Stimulated activated CD8-positive, alpha-beta memory T cell treated with anti-CD3 and anti-CD28 coated beads, Interleukin-7, amount 100 ng/mL, for 4 hours (primary cell): ENCODE measurements around the gene GLS2.
"Not testable (repeated sequence)": the region's sequence is repeated elsewhere in the genome, so short reads cannot be mapped to it uniquely, and the experiment has no call there.

Experiments
- DNase-seq, 2 donors: peaks; one replicate each; pipeline ENCODE4 v3.0.0-alpha.2; 2020; ENCODE audit warnings: low read depth in 2 of 2

The GLS2 gene

GRCh38 chr12:56488041-56488955 lies at the start of gene GLS2:
Gene GLS2, minus strand, starts transcription at chr12:56488161. Its CDS starts 43 bp downstream, at chr12:56488118.
- peak; percentile 63 to 69 for DNase-seq

DNA sequence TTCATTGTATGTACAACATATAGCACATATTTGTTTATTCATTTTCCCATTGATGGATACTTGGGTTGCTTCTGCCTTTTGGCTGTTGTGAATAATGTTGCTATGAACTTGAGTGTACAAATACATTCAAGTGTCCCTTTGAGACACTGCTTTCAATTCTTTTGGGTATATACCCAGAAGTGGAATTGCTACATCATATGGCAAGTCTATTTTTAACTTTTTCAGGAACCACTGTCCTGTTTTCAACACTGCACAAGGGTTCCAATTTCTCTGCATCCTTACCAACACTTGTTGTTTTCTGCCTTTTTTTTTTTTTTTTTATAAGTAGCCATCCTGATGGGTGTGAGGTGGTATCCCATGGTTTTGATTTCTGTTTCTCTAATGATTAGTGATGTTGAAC lies 49.6 kb upstream of the GLS2 start:
- DNase-seq: no peak

DNA sequence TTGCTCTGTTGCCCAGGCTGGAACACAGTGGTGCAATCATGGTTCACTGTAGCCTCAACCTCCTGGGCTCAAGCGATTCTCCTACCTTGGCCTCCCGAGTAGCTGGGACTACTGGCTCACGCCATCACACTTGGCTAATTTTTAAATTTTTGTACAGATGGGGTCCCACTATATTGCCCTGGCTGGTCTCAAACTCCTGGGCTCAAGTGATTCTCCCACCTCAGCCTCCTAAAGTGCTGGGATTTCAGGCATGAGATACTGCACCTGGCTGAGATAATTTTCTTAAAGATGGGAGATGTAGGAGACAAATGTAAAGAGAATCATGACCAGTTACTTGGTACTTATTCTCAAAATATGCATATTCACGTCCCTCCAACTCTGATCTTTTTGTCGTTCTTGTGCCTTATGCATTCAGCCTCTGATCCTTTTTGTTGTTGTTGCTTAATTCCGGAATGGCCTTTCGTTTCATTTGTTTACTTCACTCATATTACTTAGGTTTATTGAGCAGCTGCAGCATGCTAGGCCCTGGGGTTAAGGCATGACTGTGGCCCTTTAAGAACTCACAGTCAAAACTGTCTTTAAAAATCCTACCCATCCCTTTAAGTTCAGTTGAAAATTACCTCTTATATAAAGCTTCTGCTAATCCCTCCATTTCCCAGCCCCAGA lies 42.6 kb upstream of the GLS2 start:
- no peak for DNase-seq

DNA sequence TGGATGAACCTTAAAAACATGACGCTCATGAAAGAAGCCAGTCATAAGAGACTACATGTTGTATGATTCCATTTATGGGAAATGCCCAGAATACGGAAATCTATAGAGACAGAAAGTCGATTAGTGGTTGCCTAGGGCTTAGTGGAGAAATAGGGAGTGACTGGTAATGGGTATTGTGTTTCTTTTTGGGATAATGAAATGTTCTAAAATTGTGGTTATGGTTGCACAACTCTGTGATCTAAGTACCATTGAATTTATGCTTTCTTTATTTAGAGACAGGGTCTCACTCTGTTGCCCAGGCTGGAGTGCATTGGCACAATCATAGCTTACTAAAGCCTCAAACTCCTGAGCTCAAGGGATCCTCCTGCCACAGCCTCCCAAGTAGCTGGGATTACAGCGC lies 41.7 kb upstream of the GLS2 start:
- DNase-seq: no peak

DNA sequence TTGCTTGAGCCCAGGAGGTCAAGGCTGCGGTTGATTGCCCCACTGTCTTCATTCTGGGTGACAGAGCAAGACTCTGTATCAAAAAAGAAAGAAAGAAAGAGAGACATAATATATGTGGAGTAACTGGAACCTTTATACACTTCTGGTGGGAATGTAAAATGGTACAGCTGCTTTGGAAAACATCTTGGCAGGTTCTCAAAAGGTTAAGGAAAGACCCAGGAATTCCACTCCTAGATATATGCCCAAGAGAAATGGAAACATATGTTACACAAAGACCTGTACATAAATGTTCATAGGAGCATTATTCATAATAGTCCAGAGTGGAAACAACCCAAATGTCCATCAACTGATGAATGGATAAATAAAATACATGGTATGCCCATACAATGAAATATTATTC lies 40.9 kb upstream of the GLS2 start:
- DNase-seq: no peak

DNA sequence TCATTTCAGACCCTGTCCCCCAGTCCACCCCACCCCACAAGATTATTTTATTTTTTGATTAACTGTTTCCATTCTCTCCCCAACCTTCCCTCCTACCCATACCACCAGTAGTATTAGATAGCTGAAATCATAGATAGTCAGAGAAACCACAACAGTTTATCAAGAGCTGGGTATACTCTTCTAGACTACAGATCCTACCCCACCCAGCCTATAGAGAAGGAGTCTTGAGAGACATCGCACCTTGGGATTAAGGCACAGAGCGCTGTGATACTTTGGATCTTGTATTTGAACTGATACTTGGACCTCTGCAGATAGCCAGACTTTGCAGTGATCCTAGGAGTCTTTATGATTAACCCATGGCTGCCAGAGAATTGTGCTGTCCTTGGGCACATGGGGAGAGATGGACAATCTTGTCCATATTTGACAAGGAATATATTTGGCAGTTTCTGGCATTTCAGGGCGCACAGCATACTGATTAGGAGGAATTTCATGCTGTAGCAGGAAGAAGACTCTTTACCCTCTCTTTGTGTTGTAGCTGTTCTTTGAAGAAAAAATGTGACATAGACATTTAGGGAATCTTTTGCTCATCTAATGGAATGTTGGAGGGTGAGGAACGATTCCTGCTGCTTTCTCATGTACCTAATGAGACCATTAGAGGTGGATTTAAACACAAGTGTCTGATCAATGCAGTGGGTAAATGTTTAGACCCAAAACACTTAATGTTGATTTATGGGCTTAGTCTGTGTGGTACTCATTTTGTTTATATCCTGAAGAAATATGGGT lies 34.6 kb upstream of the GLS2 start:
- no peak for DNase-seq

- DNase-seq: peak; percentile 14 to 33
These were observed 33.8 kb upstream of the GLS2 start, which contains the start of gene RBMS2 for GRCh38 chr12:56521590-56522371. Gene RBMS2, plus strand, starts transcription at chr12:56521820. Its CDS starts 204 bp downstream, at chr12:56522024.

- DNase-seq: no peak
These were observed 33.2 kb upstream of the GLS2 start for GRCh38 chr12:56521209-56521589.

- no peak for DNase-seq
These were observed 32.5 kb upstream of the GLS2 start for GRCh38 chr12:56520506-56520905.

DNA sequence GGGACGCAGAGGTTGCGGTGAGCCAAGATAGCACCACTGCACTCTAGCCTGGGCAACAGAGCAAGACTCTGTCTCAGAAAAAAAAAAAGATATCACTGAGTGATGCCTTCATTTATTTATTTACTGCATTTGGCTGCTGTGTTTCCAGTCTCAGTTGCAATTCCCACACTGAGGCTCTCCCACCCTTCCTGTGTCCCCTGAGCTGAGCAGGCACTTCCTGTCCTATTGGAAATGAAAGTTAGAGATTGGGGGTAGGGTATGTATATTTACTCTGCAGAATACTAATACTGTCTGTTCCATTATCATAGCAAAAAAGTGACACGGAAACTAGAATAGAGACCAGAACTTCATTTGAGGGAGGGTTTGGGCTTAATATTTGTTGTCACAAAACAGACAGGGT lies 32.1 kb upstream of the GLS2 start:
- DNase-seq: no peak

- DNase-seq: no peak
These were observed 30.6 kb upstream of the GLS2 start for GRCh38 chr12:56518570-56518969.

GRCh38 chr12:56517854-56518253 lies 29.9 kb upstream of the GLS2 start:
- DNase-seq: no peak

DNA sequence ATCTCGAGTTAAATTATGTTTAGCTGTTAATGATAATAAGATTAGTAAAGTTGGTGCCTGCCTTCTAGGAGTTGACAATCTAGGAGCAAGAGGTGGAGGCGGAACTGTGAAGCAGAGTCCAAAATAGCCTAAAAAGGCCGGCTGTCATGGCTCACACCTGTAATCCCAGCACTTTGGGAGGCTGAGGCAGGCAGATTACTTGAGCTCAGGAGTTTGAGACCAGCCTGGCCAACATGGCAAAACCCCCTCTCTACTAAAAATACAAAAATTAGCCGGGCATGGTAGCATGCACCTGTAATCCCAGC lies 26.0 kb upstream of the GLS2 start:
- DNase-seq: not testable (repeated sequence)

DNA sequence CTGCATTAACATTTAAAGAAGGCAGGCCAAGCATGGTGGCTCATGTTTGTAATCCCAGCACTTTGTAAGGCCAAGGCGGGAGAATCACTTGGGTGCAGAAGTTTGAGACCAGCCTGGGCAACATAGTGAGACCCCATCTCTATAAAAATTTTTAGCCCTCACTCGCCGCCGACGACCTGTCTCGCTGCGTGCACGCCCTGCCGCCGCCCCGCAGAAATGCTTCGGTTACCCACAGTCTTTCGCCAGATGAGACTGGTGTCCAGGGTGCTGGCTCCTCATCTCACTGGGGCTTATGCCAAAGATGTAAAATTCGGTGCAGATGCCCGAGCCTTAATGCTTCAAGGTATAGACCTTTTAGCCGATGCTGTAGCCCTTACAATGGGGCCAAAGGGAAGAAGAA lies 22.8 kb upstream of the GLS2 start:
- no peak for DNase-seq

DNA sequence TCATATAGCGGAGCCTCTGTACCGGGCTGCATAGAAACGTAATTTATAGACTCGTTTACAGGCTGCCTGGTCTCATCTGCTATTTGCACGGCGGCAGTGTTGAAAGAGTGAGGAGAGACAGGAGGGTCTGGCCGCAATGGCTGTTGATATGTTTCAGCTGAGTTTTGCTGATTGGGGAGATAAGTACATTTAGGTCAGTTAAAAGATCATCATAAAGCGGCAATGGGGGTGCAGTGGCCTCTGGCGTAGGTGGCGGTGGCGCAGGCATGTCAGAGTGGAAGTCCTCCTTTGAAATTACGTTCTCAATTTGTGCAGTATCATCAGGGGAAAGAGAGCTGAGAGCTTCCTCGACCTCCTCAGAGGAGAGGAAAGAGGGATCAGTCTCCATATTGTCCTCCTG lies 11.9 kb upstream of the GLS2 start:
- DNase-seq: not testable (repeated sequence)

GRCh38 chr12:56499452-56499851 lies 11.5 kb upstream of the GLS2 start:
- DNase-seq: not testable (repeated sequence)

DNA sequence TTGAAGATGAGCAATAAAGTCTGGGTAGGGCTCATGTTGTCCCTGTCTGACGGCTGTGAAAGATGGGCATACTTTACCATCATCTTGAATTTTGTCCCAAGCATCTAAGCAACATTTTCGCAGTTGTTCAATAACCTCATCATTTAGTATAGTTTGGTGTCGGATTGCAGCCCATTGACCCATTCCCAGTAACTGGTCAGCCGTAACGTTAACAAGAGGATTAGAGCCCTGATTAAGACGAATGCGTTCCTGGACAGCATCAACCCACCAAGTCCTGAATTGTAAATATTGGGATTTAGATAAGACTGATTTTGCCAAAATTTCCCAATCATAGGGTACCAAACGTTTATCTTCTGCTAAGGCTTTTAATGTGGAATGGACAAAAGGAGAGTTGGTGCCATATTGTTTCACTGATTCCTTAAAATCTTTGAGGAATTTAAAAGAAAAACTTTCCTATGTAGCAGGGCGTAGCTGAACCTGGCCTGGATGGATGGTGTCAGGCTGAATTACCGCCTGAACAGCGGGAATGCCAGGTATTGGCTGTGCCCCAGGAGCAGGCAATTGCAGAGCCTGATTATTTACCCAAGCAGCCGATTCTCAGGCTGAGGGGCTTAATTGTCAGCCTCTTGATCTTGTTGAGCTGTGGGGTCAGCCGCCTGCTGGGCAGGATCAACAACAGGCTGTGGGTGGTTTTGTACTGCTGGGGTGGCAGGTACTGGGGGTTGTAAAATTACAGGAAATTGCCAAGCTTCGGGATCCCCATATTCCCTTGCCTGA lies 10.4 kb upstream of the GLS2 start:
- not testable (repeated sequence) for DNase-seq

DNA sequence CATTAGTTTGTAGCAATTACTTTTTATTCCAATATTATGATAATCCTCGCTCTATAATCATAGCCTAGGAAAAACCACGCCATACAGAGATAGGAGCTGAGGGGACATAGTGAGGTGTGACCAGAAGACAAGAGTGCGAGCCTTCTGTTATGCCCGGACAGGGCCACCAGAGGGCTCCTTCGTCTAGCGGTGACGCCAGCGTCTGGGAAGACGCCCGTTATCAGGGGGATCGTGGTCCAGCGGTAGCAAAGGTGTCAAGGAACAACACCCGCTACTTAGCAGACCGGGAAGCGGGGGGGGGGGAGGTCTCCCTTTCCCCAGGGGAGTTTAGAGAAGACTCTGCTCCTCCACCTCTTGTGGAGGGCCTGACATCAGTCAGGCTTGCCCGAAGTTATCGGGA lies 8.7 kb upstream of the GLS2 start:
- DNase-seq: peak; percentile 21 to 49

DNA sequence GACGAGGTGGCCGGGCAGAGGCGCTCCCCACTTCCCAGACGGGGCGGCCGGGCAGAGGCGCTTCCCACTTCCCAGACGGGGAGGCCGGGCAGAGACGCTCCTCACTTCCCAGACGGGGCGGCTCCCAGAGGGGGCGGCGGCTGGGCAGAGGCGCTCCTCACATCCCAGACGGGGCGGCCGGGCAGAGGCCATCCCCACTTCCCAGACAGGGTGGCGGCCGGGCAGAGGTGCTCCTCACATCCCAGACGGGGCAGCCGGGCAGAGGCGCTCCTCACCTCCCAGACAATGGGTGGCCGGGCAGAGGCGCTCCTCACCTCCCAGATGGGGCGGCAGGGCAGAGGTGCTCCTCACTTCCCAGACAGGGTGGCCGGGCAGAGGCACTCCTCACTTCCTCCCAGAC lies 6.5 kb upstream of the GLS2 start:
- not testable (repeated sequence) for DNase-seq

DNA sequence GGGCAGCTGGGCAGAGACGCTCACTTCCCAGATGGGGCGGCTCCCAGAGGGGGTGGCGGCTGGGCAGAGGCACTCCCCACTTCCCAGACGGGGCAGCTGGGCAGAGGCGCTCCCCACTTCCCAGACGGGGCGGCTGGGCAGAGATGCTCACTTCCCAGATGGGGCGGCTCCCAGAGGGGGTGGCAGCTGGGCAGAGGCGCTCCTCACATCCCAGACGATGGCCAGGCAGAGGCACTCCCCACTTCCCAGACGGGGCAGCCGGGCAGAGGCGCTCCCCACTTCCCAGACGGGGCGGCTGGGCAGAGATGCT lies 6.1 kb upstream of the GLS2 start:
- DNase-seq: not testable (repeated sequence)
